ENCODE data around the gene FAF2. TPM values are rescaled to one million over a fixed set of nuclear protein-coding genes. Genes with fewer than 3 reads are reported as not detected.
"Not testable (repeated sequence)": the region's sequence is repeated elsewhere in the genome, so short reads cannot be mapped to it uniquely, and the experiment has no call there.

FAF2 gene
- total RNA-seq, 1 donor from 2014 or later = 34.2 TPM

DNA sequence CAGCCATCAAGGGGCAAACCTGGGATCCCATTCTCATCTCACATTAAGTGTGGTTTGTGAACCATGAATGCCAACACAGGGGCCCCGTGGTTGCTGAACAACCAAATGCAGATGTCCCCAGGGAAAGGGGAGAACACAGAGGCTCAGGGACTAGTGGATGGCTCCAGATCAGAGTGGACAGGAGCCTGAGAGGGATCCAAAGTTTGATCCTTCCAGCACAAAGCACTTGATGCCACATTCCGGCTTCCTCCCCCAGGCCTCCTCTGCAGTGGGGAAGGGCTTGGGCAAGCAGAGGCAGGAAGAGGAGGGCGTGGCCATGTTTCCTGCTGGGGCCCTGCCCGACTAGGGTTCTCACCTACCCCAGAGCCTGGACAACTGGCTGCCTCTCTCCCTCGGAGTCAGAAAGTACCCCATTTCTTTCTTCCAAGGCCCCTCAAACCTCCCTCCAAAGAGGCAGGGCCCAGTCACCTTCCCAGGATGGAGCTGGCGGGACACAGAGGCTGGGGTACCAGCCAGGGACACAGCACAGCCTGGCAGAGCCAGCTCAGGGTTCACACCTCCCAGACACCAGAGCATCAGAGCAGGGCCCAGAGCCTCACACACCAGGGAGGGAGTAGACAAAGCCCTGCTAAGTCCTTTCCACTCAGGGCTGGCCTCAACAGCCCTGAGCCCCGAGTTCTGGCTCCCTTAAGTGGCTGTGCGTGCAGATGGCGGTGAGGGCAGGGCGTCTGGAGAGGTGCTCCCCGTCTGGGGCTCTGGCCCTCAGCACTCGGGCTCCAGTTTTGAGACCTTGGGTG is 93.4 kb downstream of the FAF2 start:
- DNase-seq (ENCODE audit: low spot score) = no peak

DNA sequence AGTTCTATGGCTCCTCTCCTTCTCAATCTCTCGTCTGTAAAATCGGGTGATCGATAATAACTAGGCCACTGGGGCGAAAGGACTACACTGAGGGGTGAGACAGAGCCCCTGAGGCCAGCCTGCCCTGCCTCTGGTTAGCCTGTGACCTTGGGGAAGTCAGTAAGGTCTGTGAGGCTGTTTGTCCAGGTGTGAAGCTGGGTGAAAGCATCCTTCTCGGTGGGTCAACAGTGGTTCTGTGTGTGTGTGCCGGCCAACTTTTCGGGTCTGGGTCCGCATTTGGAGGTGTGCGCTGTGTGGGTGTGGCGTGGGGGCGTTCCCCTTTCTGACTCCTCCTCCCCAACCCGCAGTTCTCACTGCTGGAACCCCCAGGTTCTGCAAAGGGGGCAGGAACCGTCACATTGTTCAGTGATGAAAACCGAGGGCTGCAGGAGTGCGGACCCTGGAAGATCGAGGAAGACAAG is 94.0 kb downstream of the FAF2 start:
- DNase-seq (ENCODE audit: low spot score) = no peak

DNA sequence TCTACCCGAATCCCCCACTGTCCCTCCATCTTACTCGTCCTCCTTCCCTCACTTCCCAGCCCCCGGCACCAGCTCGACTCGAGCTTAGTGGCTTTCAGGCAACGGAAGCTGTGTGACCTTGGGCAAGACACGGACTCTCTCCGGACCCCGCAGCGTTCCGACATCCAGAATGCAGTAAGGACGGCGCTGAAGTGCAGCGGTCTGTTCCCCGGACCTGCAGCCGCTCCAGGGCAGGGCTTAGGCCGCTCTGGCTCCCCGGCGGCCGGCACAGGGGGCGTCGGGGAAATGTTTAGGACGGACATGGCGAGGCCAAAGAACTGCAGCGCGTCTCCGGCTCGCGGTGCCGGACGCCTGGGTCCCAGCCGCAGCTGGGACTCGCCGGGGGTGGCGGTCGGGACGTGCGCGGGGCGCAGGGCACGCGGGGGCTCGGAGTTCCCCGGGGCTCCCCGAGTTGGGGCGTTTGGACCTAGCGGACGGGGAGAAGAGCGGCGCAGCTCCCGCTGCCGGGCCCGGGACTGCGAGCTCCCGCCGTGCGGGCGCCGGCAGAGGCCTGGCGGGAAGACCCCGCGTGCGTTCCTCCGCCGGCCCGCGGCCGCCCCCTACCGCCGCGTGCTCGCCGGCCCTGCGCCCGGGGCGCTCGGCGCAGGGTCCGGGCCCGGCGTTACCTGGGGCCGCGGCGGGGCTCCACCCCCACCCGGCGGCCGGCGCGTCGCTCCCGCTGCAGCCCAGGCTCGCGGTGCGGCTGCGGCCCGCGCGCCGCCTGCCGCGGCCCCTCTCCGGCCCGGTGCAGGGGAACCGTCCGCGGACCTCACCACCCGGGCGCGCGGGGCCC is 94.6 kb downstream of the FAF2 start:
- DNase-seq (ENCODE audit: low spot score) = no peak

DNA sequence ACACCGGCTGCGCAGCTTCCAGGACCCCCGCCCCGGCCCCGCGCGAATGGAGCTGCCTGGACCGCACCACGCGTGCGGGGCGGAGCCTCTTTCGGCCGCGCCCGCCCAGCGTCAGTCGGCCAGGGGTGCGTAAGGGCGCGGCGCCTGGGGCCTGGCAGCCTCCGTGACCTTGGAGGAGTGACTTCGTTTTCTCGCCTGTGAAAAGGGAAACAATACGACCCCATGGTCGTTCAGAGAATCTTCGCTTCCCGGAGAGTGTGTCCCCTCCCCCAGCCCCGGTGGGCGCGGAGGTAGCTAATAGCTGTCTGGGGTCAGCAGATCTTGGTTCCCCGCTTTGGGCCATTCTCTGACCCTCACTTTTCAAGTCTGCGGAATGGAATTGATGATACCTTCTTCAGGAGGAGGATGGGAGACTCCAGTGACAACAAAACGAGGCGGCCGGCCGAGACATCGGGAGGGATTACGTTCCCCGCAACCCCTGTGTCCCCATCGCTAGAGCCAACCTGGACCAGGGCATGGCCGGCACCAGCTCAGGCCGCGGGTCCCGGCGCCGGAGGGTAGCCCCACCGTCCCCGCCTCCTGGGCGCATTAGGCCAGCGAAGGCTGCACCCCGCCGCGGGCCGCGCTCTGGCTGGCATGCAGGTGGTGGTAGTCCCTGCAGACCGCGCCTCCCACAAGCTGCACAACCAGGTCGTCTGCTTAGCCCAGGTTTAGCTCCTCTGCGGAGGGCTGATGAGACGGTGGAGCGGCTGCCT is 95.4 kb downstream of the FAF2 start:
- DNase-seq (ENCODE audit: low spot score) = no peak

DNA sequence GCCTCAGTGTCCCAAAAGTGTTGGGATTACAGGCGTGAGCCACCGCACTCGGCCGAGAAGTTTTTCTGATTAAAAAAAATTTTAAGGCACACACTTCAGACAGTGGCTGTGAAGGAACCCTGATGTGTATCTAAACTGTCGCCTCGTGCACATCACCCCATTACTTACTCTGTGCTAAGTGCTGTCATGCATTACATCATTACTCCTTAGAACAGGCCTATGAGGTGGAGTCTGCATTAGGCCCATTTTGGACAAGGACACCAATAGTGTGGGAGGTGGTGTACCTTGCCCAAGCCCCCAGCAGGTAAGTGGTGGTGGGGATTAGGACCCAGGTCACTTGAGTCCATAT is 97.2 kb downstream of the FAF2 start:
- DNase-seq (ENCODE audit: low spot score) = no peak

DNA sequence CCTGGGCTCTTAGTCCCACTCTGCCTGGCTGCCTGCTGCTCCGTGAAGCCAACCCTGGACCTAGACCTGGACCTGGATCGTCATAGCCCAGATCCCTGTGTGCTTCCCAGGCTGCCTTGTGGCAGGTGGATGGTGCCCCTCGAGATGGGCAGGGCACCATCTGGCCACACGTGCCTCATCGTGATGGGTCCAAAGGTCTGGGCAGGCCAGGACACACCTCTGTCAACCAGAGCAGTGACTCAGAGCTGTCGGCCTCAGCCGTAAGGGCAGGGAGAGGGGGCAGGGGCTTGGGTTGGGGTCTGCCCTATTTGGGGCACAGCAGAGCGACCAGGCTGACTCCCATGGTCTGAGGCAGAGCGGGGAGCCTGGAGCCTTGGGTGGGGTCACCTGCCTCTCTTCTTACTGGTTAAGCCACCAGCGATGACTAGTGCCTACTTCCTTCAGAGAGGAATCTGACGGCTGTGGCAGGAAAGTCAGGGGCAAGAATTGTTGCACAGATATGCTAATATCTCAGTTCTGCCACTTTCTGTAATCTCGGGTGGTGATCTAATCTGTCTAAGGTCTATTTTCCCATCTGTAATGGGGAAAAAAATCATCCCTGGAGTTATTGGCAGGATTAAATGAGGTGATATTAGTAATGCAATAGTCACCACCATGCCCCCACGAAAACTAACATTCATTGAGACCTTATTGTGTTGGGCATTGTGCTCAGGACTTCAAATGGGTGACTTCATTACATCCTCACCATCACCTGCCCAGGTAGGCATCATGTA is 97.7 kb downstream of the FAF2 start:
- DNase-seq (ENCODE audit: low spot score) = no peak

DNA sequence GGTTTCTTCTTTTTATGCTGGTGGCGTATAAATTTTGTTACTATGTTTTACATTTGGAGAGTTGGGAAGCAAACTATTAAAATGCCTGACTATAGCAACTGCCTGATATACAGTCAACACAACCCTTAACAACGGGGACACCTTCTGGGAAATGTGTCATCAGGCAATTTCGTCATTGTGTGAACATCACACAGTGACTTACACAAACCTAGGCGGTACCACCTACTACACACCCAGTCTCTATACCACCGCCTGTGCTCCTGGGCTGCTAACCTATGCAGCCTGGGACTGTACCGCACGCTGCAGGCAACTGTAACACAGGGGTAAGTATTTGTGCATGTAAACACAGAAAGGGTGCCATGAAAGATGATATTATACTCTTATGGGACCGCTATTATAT is 99.6 kb downstream of the FAF2 start:
- no peak for DNase-seq (ENCODE audit: low spot score)

DNA sequence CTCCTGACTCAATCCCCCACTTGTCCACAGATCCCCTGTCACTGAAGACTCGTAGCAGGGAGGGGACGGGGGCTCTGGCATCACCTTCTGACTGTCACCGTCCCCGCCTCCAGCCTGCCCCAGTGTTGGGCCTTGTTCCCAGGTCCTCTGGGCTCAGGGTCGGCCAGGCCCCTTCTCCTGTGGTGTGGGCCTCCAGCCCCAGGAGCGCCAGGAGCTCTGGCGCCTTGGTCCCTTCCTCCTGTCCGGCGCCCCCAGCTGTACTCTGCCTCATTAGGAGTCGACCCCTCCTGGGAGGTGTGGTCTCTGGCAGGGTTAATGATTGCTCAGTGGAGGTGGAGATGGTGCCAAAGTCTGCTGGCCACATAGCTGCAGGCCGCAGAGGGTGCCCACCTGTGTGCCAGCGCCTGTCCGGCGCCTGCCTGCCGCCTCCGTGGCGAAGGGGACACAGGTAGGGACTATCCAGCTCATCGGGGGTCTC is 100.8 kb downstream of the FAF2 start, which contains the start of gene CDHR2:
CDHR2 (plus strand) TSS at position 376 of the 478 bp plus-strand sequence. CDS start 16,011 bp downstream, outside the sequence.
- no peak for DNase-seq (ENCODE audit: low spot score)

DNA sequence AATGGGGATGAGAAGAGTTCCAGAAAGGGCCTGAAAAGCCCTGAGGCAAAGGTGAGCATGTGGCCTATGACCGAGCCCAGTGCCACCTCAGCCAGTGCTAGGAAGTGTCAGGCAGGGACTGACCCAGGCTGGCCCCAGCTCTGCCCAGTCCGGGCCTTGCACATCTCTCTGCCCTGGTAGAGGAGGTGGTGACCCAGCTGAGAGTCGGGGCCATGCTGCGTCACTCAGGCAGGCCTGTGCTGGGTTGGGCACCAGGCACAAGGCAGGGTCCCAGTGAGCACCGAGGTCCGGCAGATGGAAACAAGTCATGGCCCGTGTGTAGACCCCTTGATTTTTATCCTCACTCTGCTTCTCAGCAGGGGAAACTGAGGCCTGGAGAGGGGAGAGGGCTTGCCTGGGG is 101.7 kb downstream of the FAF2 start:
- no peak for DNase-seq (ENCODE audit: low spot score)

DNA sequence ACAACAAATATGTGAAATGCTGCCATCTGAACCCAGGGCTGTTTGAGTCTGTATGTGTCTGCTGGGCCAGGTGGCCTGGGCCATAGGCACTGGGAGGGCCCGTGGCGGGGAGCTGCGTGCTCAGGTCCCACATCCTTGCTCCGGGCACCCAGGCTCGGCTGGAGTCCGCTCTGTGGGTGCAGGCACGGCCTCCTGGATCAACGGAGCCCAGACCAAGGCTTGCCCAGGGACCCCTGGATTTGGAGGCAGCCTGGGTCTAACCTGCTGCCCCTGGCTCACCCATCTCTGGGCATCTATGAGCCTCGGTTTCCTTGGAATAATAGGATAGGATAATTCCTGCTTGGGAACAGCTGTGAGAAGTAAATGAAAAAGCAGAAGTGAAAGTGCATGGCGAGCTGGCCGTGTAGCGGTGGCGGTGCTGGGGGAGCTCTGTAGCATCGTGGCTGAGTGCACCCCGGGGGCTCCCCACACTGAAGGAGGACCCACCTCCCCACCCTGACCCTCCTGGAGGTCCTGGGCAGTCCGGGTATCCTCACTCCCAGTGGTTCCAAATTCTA is 102.2 kb downstream of the FAF2 start:
- no peak for DNase-seq (ENCODE audit: low spot score)

DNA sequence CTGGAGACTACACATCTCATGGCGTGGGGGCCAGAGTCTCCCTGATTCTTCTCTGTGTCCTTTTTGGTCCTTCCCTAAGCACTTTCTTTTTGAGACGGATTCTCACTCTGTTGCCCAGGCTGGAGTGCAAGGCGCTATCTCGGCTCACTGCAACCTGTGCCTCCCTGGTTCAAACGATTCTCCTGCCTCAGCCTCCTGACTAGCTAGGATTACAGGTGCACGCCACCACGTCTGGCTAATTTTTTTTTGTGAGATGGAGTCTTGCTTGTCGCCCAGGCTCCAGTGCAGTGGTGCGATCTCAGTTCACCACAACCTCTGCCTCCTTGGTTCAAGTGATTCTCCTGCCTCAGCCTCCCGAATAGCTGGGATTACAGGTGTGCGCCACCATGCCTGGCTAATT is 102.8 kb downstream of the FAF2 start:
- not testable (repeated sequence) for DNase-seq (ENCODE audit: low spot score)

DNA sequence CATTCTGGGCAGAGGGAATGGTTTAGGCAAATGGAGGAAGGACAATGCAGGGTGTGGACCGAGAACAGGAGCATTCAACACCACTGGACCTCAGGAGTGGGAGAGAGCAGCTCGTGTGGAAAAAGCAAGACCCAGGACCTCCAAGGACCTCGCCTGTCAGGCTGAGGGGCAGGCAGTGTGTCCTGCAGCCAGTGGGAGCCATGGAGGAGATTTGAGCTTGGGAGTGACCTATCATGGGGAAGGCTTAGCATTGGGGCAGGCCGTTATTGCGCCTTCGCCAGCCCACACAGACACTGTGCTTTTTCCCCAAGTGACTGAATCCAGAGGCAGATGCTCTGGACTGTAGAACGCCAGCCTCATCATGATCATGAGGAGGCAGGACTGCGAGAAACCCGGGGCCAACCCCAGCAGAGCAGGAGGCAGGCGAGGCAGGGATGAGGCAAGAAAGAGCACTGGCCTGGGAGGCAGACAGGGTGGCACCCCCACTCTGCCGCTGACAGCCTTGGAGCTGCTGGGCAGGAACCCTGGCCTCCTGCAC is 104.2 kb downstream of the FAF2 start:
- DNase-seq (ENCODE audit: low spot score) = no peak

DNA sequence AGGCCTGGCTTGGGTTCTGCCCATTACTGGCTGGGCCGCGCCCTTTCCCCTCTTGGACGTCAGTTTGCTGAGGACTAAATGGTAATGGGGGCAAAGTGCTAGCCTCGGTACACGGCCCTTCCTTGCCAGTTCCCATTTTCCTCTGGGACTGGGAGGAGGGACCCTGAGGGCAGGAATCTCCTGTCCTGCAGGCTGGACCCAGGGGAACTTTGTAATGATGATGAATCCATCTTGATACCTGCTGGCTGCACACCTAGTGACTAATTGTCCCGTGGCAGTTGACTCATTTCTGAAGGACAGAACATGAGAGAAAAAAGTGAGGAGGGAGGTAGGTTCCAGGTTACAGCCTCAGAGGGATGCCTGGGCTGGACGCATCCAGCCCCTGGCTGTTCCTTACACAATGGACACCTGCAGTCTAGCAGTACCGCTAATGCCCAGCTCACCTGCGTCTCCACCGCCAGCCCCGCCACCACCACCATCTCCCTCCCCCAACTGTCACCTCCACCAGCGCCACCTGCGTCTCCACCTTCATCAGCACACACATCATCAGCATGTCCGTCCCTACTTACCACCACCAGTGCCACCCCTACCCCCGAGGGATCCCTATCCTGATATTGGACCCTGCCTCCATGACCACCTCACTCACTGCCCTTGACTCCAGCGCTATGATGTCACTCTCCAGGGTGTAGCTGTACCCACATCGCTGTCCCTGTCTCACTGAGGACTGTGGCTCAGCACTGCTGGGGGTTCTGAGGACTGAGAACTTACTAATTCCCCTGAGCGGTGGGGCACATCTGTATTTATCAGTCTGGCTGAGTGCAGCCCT is 105.3 kb downstream of the FAF2 start:
- DNase-seq (ENCODE audit: low spot score) = no peak

DNA sequence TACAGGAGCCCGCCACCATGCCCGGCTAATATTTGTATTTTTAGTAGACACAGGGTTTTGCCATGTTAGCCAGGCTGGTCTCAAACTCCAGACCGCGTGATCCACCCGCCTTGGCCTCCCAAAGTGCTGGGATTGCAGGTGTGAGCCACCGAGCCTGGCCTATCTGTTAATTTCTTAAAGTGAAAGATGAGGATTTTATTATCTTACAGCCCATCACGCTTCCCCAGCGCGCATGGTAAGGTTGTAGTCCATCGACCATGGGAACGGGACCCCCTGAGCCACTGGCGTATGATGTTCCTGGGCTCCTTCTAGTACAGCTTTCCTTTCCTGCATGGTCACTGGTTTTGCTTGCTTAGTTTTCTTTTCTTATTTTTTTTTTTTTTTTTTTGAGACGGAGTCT is 109.7 kb downstream of the FAF2 start:
- no peak for DNase-seq (ENCODE audit: low spot score)

Other genes with a start within 250 kb of the FAF2 start
- gene SIMC1, start 210.0 kb upstream of the FAF2 start, total RNA-seq = 11.5 TPM
- gene KIAA1191, start 86.6 kb upstream of the FAF2 start, total RNA-seq = 65.9 TPM
- 4.4 TPM for gene ARL10, start 82.9 kb upstream of the FAF2 start, total RNA-seq
- gene NOP16, start 59.8 kb upstream of the FAF2 start, total RNA-seq = 38.9 TPM
- 107 TPM for gene HIGD2A, start 59.6 kb upstream of the FAF2 start, total RNA-seq
- 84.7 TPM for gene CLTB, start 31.8 kb upstream of the FAF2 start, total RNA-seq
- gene RNF44, start 89.0 kb downstream of the FAF2 start, total RNA-seq = 23.5 TPM
- 0.45 TPM for gene CDHR2, start 101.0 kb downstream of the FAF2 start, total RNA-seq
- 1.3 TPM for gene GPRIN1, start 161.8 kb downstream of the FAF2 start, total RNA-seq
- gene SNCB, start 182.1 kb downstream of the FAF2 start, total RNA-seq = not detected
- gene EIF4E1B, start 182.3 kb downstream of the FAF2 start, total RNA-seq = not detected
- 29.7 TPM for gene TSPAN17, start 199.1 kb downstream of the FAF2 start, total RNA-seq